Measurements from ENCODE around the gene MNX1.

MNX1 gene

DNA sequence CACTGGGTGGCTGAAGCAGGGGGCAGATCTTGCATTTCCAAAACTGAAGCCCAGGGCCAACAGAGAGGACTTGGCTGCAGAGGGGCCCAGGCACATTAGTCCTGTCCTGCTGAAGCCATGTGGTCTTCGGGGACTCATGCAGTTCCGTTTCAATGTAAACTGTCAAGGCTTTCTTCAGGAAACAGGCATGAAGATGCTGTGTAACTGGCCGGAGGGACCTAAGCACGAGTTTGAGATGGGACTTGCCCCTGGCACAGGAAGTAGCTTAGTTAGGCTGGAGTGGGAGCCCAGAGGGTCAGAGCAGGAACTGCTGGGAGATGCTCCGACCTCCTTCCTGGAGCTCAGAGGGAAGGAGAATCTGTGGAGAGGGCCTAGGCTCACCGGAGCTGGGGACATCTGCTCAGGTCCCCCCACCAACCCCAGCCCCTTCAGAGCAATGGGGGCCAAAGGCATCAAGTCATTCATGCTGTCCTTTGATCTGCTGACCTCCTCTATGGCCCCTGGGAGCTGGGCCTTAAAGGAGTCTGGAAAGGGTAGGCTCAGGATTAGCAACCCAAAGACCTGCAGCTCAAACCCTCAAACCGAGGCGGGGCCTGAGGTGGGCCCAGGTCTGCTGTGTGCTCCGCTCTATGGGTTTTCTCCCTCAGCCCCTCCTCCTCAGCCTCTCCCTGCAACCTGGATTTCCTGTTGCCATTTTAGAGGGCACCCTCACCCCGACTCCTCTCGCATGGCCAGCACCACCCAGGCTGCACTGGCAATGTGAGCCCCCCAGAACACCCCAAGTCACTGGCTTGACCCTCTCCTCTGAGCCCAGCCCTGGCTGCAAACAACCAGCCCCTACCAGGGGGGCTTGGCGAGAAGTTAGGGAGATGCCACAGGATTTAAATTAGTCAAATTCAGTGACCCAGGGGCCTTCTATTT is 4.4 kb upstream of the MNX1 start:
- no peak for DNase-seq (ENCODE audit: low read depth)

DNA sequence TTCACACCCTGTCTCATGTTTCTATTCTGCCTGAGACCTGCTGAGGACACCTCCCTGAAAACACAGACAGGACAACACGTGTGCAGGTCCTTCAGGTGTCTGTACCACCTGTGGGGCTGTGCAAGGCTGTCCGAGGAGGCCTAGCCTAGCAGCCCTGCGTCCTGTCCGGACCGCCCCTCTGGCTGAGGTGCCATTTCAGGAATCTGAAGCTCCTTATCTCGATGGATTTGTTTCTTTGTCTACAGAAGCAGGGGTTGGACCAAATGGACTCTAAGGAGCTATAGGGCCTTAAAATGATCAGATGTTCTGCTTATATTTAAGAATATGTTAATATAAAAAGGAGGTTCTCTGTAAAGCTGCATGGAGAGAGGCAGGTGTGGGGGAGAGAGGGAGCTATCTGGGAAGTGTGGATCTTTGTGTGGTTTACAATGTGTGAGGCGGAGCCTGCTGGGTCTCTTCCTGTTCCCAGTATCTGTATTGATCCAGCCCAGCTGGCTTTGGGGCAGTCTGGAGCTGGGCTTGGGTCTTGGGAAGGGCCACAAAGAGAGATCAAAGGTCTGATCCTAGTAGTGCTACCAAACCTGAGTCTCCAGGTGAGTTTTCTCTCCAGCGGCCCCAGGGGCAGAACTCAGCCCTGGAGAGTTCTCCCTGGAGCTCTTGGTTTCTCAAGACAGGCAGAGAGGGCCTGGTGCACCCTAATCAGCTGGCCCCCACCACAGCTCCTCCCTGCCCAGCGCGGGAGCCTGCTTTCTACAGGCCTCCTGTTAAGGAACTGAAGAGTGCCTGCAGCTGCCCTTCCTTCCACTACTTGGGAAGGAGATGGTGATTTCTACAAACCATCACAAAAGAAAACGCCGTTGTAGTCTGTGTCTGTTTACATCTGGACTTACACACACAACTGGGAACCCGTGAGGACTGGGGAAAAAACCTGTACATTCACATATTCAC is 3.4 kb upstream of the MNX1 start:
- DNase-seq (ENCODE audit: low read depth): no peak

DNA sequence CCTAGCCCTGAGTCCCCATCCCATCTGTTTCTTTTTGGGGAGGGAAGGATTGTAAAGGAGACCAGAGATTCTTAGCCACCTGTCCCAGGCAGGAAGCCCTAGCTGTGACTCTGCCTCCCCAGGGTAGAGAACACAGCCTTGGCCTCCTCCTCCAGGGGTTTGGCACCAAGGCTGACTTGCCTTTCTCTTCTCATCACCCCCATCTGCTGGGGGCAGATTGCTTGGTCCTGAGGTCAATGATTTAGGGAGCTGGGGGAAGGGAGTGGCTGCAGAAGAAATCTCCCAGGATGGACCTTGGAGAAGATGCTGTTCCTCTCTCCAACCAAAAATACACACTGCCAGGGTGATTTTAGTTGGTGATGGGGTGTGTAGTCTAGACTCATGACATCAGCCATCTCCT is 2.6 kb upstream of the MNX1 start:
- DNase-seq (ENCODE audit: low read depth): no peak

DNA sequence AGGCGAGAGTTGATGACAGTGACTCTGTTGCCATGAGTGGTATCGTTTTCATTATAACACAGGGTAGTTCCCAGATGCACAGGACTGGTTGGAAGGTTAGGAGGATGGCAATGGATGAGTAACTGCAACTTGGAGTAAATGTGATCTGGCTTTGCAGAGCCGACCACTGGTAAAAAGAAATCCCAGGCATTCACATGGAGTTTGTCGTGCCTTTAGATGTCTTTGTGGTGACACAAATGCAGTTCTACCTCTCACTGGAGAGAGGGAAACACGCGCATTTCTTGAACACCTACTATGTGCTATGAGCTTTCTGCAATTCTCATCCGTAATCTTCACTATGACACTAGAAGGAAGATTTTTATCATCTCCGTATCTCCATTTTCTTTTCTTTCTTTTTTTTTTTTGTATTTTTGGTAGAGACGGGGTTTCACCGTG is 1.7 kb upstream of the MNX1 start:
- DNase-seq (ENCODE audit: low read depth): no peak

DNA sequence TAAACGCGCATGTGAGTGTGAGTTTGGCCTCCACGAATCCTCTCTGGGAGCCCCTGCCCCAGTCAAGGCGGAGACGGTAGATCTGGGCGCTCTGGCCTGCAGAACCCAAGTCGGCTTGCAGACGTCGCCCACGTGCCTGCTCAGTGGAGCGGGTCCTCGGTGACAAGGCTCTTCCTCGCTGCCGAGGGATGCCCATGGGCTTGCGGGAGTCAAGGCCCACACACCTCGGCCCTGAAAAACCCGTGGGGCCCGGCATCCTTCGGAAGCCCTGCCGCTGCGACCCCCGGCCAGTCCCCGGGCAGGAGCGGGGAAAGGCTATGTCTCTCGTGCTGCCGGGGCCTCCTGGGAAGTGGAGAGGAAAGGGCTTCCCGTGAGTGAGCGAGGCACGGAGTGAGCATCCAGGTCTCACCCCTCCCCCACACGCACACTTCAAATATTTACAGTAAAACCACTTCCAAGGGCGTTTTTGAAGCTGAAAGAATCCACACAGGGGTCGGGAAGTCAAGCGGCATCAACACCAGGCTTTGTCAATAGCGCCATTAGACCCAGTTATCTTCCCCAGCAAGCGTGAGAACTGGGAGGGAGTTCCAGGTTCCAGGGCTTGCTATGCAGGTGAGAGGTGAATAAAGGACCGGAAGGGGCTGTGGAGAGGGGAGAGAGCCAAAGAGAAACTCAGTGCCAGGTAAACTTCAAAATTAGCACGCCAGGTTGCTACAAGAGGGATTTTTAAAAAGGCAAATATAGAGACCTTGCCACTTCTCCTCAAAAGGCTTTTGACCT is 1.1 kb upstream of the MNX1 start:
- DNase-seq (ENCODE audit: low read depth): no peak

DNA sequence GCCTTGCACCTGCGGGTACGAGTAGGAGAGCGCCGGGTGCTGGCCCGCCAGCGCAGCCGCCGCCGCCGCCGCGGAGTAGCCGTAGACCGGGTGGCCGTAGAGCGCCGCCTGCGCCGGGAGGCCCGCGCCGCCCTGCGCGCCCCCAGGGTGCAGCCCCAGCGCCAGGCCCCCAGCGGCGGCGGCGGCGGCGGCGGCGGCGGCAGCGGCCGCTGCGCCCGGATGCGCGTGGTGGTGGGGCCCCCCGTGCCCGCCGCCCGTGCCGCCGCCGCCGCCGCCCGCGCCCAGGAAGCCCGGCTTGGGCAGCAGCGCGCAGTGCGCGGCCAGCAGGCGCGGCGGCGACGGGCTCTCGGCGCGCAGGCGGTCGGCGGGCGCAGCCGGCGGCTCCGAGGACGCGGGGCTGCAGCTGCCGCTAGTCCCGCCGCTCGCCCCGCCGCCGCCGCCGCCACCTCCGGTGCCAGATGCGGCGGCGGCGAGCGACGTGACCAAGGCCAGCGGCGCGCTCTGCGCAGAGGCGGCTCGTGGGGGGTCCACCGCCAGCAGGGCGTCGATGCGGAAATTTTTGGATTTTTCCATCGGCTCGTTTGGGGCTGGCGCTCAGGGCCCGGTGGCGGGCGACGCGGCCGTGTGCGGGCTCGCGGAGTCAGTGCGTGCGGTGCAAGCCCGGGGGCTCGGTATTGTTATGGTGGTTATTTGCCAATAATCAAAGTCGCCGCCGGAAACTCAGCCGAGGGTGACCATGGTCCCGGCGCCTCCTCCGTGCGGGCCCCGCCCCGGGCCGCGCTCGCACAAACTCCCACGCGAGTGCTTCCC is 480 bp downstream of the MNX1 start:
- DNase-seq (ENCODE audit: low read depth): no peak

DNA sequence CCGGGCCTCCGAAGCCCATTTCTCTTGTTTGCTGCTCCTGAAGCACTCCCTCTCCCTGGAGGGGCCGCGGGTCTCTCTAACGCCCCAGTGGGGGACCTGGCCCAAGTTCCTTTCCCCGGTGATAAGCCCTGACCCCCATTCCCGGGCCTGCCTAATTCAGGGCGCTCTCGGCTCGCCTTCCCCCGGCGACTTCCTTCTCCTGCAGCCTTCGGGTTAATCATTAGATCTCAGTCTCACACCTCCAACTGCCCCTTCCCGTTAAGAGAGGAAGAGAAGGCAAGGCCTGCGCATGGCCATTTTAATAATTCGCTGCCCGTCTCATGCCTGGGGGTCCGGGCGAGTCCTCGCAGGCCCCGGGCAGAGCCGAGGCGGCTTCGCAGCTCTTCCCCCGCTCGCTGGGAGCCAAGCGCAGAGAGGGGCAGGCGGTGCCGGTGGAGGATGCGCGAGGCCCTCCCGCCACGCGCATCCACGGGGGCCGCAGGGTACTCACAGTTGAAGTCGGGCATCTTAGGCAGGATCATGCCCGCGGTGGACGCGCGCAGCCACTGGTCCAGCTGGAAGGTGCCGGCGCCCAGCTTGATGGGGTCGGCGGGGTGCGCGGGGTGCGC is 1.2 kb downstream of the MNX1 start:
- DNase-seq (ENCODE audit: low read depth): no peak

DNA sequence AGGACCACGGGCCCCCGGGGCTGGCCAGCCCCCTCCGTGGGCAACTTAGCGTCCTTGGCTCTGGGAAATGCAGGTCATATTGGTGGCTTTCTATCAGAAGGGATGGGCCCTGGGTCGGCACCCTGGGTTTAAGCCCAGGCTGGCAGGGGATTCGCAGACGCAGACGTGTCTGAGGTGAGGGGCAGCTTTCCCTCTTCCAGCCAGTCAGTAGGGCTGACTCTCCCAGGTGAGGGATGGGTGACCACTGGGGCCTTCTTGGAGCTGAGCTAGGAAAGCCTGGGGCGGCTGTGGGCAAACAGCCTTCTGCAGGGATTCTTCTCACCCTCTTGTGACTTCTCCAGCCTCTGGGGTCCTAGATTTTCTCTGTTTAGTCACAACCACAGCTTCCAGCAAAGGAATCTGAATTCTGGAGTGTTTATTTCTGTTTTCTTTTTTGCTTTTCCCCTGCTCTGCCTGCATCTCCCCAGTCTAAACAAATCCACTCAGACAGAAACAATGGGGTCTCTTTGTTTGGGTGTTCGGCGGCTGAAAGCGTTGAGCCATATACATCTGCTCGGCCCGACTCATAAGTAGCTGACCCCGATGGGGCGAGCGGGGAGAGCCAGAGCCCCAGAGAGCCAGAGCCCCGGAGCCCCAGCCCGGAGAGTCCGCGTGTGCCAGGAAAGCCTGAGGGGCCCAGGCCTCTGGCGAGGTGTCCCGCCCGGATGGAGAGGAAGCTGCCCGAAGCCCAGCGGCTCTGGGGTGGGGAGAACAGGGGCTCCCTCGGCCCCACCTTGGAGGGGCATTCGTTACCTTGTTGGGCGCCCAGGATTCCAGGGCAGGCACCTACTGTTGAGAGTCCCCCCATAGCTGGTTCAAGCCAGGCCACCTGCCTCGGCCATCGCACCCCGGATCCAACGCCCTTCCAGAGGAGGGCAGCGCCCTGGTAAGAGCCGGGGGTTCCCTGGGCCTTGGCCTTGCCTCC is 2.0 kb downstream of the MNX1 start:
- DNase-seq (ENCODE audit: low read depth): no peak

DNA sequence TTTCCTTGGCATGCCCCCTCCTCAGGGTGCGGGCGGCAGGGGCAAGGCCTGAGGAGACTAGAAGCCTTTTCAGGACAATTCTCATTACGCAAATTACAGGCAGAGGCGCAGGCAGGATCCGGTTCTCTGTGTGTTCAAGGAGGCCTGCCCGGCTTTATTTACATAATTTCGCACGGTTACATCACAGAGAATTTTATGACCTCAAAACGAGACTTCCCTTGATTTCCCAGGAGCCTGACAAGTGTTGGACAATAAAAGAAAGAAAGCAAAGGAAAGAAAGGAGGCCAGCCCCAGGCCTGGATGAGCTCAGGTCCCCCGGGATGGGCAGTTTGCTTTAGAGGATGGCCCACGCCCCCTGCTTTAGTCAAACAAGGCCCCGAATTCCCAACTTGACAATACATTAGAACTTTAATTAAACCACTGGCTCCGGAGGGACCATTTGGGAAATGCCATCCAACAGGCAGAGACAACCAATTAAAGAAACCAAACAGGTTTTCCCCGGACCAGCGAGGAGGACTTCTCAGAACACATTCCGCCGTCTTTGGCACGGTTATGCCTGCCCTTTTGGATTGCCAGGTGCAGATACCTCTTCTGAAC is 2.9 kb downstream of the MNX1 start:
- no peak for DNase-seq (ENCODE audit: low read depth)

DNA sequence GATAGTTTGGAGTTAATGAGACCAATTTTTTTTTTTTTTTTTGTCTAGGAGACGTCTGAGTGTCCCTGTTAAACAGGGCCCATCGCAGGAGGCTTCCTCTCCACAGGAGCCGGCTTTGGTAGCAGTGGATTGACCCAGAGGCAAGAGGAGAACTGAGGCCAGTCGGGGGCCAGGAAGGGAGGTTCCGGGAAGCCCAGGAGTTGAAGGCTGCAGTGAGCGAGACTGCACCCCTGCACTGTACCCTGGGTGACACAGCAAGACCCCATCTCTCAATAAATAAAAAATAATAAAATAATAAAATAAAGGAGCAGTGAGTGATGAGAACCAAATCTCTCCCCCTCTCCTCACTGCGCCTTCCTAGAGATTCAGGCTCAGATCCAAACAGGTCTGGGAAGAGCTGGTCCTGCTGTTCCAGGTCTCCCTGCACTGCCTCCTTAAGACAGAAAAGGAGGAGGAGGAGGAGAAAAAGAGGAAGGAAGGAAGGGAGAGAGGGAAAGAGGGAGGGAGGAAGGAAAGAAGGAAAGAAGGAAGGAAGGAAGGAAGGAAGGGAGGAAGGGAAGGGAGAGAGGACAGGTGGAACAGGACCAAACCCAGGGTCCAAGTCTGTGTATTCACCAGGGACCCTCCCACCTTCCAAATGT is 3.5 kb downstream of the MNX1 start:
- DNase-seq (ENCODE audit: low read depth): no peak

DNA sequence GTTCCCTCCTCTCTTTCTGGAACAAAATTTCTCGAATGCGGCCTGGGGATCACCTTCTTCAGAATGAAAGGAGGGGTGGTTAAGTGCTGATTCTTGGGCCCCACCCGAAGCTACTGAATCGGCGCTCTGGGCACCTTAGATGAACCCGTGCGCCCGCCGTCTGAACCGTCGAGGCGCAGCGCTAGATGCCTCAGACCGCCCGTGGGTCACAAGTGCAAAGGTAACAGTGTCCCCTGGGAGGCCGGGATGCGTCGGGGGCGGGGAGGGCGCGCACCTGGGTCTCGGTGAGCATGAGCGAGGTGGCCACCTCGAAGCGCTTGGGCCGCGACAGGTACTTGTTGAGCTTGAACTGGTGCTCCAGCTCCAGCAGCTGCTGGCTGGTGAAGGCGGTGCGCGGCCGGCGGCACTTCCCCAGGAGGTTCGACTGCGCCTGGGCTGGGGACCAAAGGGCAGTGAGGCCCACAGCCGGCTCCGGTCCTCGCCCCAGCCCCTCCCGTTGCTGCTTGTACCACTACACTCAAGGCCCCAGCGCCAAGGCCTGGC is 4.2 kb downstream of the MNX1 start:
- no peak for DNase-seq (ENCODE audit: low read depth)

DNA sequence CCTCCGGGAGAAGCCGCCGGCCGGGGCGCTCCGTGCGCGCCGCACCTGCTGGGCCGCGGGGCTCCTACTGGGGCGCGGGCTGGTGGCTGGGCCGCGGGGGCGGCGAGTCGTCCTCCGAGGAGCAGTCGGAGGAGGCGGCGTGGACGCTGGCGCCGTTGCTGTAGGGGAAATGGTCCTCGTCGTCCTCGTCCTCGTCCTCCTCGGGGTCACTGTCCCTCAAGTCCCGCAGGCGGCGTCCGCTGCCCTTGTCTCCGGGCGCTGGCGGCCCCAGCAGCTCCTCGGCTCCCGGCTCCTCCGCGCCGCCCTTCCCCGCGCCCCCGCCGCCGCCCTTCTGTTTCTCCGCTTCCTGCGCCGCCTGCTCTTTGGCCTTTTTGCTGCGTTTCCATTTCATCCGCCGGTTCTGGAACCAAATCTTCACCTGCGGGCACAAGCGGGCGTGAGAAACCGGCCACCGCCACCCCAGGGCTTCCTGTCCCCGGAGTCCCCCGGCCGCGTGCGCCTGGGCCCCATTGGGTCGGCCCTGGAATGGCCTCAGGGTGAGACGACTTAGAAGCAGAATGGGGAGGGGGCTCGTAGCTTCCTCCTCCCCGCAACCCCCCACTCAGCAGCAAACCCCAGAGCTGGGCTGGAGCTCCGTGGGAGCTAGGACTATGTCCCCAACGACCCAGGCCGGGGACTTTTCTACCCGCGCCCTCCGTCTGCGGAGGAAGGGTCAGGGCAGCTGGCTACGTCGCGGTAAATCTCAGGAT is 4.8 kb downstream of the MNX1 start:
- DNase-seq (ENCODE audit: low read depth): no peak

DNA sequence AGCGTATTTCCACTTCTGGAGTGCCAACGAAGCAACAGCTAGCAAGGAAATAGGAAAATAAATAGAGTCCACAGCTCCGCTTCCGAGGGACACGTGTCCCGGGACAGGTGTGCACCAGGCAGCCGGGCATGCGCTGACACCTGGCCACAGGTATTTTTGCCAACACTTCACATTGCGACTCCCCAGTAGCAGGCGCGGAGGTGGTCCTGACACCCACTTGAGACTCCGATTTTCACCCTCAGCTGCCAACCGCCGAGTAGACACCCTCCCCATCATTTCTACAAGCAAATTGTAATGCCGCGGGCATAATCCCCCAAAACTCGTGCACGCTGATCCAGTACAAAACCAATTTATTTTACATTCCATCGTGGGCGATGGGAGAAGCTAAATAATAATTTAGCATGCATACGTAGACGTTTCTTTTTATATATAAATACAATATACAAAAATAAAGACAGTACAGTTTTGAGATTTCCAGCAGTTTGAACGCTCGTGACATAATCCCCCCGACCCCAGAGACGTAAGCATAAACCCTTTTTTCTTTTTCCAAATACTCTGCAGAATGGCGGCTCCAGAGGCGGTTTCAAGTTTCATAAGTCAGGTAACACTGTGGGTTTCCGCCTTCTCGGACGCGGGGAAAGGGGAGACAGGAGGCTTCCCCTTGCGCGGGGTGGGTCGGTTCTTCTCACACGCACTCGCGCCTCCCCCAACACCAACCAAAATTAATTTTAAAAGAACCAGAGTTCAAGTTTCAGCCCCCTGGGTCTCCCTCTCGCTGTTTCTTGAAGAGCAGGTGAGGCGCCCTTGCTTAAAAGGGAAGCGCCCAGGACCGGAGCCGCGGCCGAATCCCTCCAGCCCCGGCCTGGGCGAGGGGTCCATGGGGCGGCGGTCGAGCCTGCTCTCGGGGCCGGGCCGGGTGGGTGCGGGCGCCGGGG is 5.7 kb downstream of the MNX1 start:
- no peak for DNase-seq (ENCODE audit: low read depth)

DNA sequence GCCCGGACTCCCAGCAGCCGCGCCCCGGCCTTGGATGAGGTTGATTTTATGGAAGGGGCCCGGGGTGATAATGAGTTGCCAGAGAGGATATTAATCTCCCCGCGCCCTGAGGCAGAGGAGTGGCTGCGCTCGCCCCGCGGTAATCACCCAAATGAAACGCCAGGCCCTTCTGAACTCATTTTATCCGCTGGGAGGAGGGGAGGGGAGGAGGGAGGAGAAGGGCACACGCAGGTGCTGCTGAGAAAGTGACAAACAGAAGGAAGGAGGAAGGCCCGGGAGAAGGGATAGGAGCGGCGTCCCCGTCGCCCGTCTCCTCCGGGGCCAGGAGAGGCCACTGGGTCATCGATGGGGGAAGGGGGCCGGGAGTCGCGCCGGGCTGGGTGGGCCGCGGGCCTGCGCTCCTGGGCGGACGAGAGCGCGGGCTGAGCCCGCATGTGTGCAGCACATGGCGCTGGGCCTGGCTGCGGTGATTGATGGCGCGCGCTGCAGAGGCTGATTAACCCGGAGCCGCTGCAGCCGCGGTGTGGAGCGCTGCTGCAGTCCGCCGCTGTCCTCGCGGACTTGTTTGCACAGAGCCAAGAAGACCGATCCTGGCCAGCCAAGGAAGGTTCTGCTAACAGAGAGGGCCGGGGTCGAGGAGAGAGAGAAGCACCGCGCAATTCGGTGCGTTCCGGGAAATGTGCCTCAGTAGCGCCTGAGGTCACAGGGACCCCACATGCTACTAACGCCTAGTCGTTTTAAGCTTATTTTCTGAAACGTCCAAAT is 6.5 kb downstream of the MNX1 start:
- no peak for DNase-seq (ENCODE audit: low read depth)

DNA sequence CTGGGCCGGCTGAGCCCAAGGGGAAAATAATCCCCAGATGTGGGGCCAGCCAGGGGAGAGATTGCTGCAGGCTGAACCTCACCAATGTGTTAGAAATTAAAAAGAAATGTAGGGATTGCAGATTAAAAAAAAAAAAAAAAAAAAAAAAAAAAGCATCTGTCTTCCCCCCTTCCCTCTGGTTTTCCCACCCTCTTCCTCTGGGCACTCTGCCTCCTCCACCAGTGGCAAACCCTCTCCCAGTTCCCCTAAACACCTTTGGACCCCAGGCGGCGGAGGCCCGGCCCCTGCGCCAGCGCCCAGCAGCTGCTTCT is 7.1 kb downstream of the MNX1 start:
- no peak for DNase-seq (ENCODE audit: low read depth)

DNA sequence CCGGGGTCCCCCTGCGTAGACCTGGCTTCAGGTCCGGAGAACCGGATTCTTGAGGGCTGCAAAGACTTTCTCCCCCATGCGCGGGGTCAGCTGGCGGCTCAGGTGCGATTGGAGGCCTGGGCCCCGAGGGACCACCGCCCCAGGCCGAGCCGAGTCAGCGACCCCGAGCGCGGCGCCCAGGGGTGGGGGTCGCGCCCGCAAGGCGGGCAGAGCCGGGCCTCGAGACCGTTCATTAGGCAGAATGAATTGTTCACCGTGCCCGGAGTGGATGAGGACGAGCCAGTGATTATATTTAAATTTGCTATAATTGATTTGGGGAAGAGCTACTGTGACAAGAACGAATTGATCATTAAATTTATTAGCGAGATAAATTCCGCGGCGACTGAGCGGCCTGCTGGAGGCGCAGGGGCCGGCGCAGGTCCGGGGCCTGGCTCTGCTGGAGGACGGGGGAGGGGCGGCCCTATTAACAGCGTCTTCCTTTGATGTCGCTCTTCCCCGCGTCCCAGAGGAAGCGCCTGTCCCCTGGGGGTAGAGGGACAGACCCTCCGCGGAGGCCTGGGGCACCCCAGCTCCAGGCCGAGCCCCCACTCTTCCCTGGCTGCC is 7.5 kb downstream of the MNX1 start:
- DNase-seq (ENCODE audit: low read depth): no peak

Measured in T-helper 22 cell (primary cell).